NCI-H1436 treated with DMSO at 0.1 percent for 48 hours (cell line): ENCODE data around the gene MYO9A.

ENCODE experiments used
- DNase-seq: peaks from one replicate; lab custom pipeline; 2025; lab: John Stamatoyannopoulos, UW

The MYO9A gene

GRCh38 chr15:71809346-71809745 lies 308.6 kb downstream of the MYO9A start:
- DNase-seq = no peak

- DNase-seq = no peak
Measured at GRCh38 chr15:71808311-71809020, 309.5 kb downstream of the MYO9A start.

- no peak for DNase-seq
Measured at GRCh38 chr15:71807691-71808091, 310.3 kb downstream of the MYO9A start.

GRCh38 chr15:71807125-71807629 lies 310.8 kb downstream of the MYO9A start:
- no peak for DNase-seq

GRCh38 chr15:71806452-71806931 lies 311.5 kb downstream of the MYO9A start:
- DNase-seq = no peak

DNA sequence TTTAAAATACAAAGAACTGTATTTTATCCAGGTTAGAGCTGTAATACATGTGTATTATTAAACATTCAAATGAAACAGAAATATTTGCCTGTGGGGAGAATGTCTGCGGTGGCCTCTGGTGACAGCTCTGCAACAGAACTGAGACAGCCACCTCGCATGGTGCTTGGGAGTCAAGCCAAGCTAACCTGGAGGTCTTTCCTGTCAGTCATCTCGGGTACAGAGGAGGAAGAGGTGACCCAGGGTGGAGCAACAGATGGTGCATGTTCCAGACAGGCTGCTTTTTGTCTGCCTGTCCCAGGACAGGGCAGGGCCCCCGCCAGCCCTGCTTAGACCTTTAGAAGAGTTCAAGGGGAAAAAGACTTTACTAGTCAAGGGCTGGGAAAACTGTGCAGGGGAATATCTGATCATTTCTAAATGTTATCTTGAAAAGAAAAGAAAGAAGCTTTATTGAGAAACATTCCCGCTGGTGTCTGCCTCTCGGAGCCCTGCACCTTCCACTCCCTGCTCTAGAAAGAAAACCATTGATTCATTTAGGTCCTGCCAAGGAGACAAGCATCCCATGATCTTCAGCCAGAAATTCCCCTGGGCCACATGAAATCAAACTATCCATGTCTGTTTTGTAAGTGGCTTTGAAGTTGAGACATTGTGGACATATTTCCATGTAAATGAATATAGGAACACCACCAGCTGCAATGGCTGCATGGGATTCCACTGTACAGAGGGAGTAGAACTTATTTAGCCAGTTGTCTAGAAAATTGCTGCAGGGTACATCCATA lies 313.1 kb downstream of the MYO9A start:
- no peak for DNase-seq

DNA sequence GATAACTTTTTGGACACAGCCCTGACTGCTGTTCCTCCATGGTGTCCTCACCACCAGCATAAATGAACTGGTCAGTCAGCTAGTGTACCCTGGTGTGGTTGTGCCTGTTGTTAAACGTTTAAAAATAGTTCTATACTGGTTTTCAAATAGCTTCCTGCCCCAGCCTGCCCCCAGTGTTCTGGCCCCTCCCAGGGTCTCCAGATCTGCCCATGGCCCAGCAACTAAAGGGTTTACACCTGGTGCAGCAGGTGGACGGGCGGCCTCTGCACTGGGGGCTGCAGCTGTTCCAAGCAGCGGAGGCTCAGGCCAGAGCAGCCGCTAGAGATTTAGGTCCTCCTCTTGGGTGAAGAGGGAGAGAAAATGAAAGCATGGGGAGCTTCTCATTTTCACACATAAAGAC lies 313.7 kb downstream of the MYO9A start:
- no peak for DNase-seq

DNA sequence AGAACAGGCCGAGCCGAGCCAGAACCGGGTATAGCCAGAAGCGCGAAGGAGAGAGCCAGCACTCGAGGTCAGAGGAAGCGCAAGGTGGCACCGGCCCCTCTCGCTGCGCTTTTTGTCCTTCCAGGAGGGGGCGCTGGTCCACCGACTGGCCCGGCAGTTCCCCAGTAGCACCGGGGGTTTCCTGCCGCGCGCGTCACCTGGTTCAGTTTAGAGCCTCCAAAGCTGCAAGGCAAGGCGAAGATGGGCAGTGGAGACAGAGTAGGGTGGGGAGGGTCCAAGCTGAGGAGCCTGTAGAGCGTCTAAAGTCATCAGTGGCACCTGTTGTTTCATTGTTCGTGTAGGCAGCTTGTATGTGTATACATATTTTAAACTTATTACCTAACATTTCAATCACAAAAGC lies 315.2 kb downstream of the MYO9A start:
- no peak for DNase-seq

GRCh38 chr15:71801935-71802655 lies 315.9 kb downstream of the MYO9A start:
- DNase-seq = no peak

- DNase-seq = no peak
Measured at GRCh38 chr15:71800835-71801745, 316.9 kb downstream of the MYO9A start.

DNA sequence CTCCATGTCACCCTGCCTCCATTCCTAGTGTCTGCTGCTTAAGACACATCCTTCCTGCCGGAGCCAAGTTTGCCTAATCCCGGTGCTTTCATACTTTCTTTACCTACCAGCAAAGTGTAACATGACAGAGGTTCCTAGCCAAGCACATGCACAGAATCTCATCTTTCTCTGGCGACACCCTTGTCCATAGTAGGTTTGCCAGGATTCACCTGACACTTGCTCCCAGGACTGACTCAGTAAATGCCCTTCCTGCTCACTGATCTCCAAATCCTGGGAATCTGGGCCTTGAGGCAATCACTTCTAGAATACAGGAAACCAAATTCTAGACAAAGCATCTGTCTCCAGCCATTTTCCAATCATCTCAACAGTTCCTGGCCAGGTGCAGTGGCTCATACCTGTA lies 317.8 kb downstream of the MYO9A start:
- no peak for DNase-seq

DNA sequence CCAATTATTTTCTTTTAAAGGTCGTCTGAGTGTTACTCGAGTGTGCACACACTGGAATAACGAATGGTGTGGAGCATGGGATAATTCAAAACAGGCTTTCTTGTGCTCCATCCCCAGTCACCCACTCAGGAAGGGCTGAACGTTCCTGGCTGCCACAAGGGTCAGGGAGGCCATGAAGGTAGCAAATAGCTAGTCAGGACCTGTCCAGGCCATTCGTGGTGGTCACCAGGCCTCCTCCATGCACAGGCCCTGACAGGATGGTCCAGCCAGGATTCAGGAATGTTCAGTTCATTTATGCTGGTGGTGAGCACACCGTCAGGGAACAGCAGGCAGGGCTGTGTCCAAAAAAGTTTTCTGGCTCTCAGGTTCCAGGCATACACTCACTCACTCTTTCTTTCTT lies 319.3 kb downstream of the MYO9A start:
- no peak for DNase-seq

GRCh38 chr15:71792521-71792920 lies 325.4 kb downstream of the MYO9A start:
- DNase-seq = no peak

- DNase-seq = no peak
Measured at GRCh38 chr15:71791975-71792374, 326.0 kb downstream of the MYO9A start.

DNA sequence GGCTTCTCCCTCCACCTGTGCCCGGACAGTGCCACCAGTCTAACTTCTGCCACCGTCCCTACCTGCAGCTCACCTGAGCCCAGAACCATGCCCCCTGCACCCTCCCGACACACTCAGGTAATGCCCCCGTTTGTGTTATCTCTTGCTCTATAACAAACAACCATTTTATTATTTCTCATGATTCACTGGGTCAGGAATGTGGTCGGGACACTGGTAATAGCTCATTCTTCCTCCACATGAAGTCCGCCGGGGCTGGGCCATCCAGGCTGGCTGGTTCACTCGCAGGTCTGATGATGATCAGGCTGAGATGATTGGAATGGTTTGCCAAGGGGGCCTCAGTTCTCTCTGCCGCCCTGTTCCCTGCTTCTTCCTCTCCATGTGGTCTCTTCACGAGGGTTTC lies 327.9 kb downstream of the MYO9A start:
- DNase-seq = no peak

GRCh38 chr15:71789616-71790015 lies 328.3 kb downstream of the MYO9A start:
- no peak for DNase-seq

- no peak for DNase-seq
Measured at GRCh38 chr15:71788646-71789579, 329.0 kb downstream of the MYO9A start.

GRCh38 chr15:71786673-71787072 lies 331.3 kb downstream of the MYO9A start:
- DNase-seq = no peak

- DNase-seq = no peak
Measured at GRCh38 chr15:71785996-71786395, 332.0 kb downstream of the MYO9A start.

- no peak for DNase-seq
Measured at GRCh38 chr15:71784719-71785118, 333.2 kb downstream of the MYO9A start.
